Ascending aorta (tissue), 2 donors: ENCODE results near the gene RFC4. TPM values are rescaled to one million over a fixed set of nuclear protein-coding genes. Genes with fewer than 3 reads are reported as not detected.

Experiments
- DNase-seq, 2 donors: peaks; one replicate each; pipeline ENCODE4 v3.0.0-alpha.2; 2019; ENCODE audit warnings: low spot score in 2 of 2
- H3K27ac ChIP-seq, 2 donors: fragments of 200-600 bp; sonication (generic); one replicate each; pipeline ENCODE4 v1.5.1; 2016 to 2017; ENCODE audit warnings: mild to moderate bottlenecking in 1 of 2
- H3K27me3 ChIP-seq: fragments of 200-600 bp; sonication (generic); one replicate; pipeline ENCODE4 v1.5.1; 2017
- H3K36me3 ChIP-seq, 2 donors: fragments of 200-600 bp; sonication (generic); one replicate each; pipeline ENCODE4 v1.5.1; 2016
- H3K4me1 ChIP-seq, 2 donors: fragments of 200-600 bp; sonication (generic); one replicate each; pipeline ENCODE4 v1.5.1; 2016 to 2017; ENCODE audit warnings: mild to moderate bottlenecking in 1 of 2
- H3K4me3 ChIP-seq, 2 donors: fragments of 200-600 bp; sonication (generic); one replicate each; pipeline ENCODE4 v1.5.1; 2016 to 2017; ENCODE audit warnings: mild to moderate bottlenecking in 1 of 2
- H3K9me3 ChIP-seq, 2 donors: fragments of 200-600 bp; sonication (generic); one replicate each; pipeline ENCODE4 v1.5.1; 2016
- intact Hi-C: fragments of 100-400 bp; cut with DNase I; formaldehyde crosslinking; loops from one replicate; pipeline ENCODE4 v1.15.1; 2023
- total RNA-seq: library from RNA; depleted of rRNA; stranded (reverse); fragments of >200 nt; gene quantifications from one replicate; pipeline ENCODE4 v1.1.0, GENCODE V29; 2016
- TF ChIP-seq, protein P1 (sequence below), 3 experiments: fragments of 200-600 bp in 2 of 3; fragments of 450-650 bp in 1 of 3; sonication (generic) in 2 of 3; IDR thresholded peaks; one replicate each; pipeline ENCODE4 v1.5.1; 2016 to 2019; ENCODE audit warnings: antibody characterized with exemption in 3 of 3, mild to moderate bottlenecking in 1 of 3, moderate library complexity in 1 of 3

RFC4 gene
- total RNA-seq, 1 donor from 2014 or later = 23.8 TPM

DNA sequence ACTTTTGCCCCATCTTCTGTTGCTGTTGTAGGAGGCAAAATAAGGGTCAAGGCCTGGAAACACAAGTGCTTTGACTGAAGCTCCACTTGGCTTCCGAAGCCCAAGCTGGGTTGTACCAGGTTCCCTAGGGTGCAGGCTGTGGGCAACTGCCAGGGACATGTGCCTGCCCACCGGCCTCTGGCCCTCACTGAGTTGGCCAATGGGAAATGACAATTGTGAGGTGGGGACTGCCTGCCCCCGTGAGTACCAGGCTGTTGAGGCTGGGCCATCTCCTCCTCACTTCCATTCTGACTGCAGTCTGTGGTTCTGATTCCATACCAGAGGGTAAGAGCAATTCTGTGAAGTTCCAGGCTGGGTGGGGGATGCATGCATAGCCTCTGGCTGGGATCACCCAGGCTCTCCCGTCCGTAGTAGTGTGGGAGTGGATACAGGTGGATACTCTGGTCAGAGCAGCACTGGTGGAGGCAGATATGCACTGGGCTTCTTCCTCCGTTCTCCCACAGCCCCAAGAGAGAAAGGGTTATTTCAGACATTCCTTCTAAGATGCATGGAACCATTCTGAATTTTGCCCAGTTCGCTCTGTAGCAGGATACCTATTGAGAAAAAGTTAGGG is 36.2 kb upstream of the RFC4 start, which contains the start of gene ADIPOQ:
ADIPOQ (plus strand) TSS at position 285 of the 613 bp plus-strand sequence. CDS start 10,349 bp downstream, outside the sequence.
- intact Hi-C loops = no loop called here
- peaks cover 0 to 7% of the 10 kb centered on the region in 2 donors for H3K4me1 ChIP-seq

DNA sequence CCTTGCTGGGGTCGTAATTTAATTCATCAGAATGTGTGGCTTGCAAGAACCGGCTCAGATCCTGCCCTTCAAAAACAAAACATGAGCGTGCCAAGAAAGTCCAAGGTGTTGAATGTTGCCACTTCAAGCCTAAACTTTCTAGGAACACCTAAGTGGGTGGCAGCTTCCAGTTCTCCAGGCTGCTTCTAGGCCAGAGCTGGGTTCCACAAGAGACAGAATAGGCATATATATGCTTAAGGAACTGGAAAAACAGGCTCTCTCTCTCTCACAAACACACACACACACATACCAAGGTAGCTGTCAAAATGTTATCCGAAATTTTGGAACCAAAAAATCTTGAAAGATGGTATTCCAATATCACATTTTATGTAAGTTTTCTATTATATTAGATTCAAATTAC is 35.3 kb upstream of the RFC4 start:
- TF ChIP-seq, protein P1, sequence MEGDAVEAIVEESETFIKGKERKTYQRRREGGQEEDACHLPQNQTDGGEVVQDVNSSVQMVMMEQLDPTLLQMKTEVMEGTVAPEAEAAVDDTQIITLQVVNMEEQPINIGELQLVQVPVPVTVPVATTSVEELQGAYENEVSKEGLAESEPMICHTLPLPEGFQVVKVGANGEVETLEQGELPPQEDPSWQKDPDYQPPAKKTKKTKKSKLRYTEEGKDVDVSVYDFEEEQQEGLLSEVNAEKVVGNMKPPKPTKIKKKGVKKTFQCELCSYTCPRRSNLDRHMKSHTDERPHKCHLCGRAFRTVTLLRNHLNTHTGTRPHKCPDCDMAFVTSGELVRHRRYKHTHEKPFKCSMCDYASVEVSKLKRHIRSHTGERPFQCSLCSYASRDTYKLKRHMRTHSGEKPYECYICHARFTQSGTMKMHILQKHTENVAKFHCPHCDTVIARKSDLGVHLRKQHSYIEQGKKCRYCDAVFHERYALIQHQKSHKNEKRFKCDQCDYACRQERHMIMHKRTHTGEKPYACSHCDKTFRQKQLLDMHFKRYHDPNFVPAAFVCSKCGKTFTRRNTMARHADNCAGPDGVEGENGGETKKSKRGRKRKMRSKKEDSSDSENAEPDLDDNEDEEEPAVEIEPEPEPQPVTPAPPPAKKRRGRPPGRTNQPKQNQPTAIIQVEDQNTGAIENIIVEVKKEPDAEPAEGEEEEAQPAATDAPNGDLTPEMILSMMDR (IDR thresholded peaks at IDR 0.05) = no peak
- intact Hi-C loops = no loop called here
- DNase-seq = peak in 1 of 2 donors; percentile 42

More for the DNA sequence above, 36.2 kb upstream of the RFC4 start, which contains the start of gene ADIPOQ:
- Histone ChIP-seq H3K4me3 (no peak within 1 kb of the TSS), H3K9me3 (no peaks in the 10 kb centered on the region), H3K27me3 (no peaks in the 10 kb centered on the region), H3K27ac (no peak within 1 kb of the TSS), H3K36me3 (no peaks in the 10 kb centered on the region)
- TF ChIP-seq, protein P1 (IDR thresholded peaks at IDR 0.05) = no peak
- DNase-seq = peak in 1 of 2 donors; percentile 31

DNA sequence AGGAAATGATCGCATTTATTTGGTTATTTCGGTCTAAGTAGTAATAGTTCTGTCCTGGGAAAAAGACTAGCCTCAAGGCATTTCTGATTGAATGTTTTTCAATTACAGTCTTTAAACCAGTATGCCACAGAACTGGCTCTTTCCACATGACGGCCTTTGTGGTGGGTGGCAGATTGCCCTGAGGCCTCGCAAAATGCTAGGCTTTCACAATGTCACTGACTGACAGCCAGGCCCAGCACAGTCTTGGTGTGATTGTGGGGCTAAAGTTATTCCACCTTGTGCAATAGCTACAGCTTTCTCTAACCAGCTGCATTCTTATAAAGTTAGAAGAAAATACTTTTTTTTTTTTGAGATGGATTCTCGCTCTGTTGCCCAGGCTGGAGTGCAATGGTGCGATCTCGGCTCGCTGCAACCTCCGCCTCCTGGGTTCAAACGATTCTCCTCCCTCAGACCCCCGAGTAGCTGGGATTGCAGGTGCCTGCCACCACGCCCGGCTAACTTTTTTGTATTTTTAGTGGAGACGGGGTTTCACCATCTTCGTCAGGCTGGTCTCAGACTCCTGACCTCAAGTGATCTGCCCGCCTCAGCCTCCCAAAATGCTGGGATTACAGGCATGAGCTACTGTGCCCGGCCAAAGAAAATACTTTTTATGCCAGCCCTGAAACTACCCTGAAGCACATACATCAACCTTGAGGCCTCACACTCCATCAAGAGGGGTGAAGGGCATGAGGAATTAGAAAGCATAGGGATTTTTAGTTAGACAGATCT is 33.8 kb upstream of the RFC4 start:
- Histone ChIP-seq H3K4me3 (peak overlapping the region in 1 of 2 donors; percentile 5), H3K9me3 (no peaks in the 10 kb centered on the region), H3K27ac (peak overlapping the region; percentile 22 to 66), H3K4me1 (peaks cover 0 to 7% of the 10 kb centered on the region in 2 donors), H3K36me3 (no peaks in the 10 kb centered on the region), H3K27me3 (no peaks in the 10 kb centered on the region)
- peak in 1 of 2 donors; percentile 77 for DNase-seq
- intact Hi-C loops = no loop called here
- TF ChIP-seq, protein P1 (IDR thresholded peaks at IDR 0.05) = no peak

More for the DNA sequence above, 35.3 kb upstream of the RFC4 start:
- Histone ChIP-seq H3K4me3 (no peak overlapping the region), H3K36me3 (no peaks in the 10 kb centered on the region), H3K27me3 (no peaks in the 10 kb centered on the region), H3K27ac (no peak overlapping the region), H3K9me3 (no peaks in the 10 kb centered on the region), H3K4me1 (peaks cover 0 to 7% of the 10 kb centered on the region in 2 donors)

DNA sequence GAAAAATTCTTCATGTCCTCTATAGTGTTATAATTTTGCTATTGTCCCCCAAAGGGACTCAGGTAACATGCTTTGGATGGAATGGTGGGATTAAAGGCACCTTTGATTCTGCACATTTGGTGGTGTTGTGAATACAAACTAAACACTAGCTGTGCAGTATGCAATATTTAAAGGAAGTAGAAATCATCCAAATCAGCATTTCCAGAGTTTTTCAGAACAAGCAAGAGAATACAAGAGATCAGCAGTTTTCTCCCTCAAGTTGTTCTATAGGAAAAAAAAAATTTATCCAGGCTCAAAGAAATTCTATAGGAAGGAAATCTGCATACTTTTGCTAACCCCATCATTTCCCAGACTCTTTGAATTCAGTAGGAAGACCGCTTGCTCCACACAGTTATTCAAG is 26.0 kb upstream of the RFC4 start:
- Histone ChIP-seq H3K27ac (no peak overlapping the region), H3K4me3 (no peak overlapping the region), H3K27me3 (peaks cover 7% of the 10 kb centered on the region), H3K36me3 (no peaks in the 10 kb centered on the region), H3K4me1 (peaks cover 0 to 3% of the 10 kb centered on the region in 2 donors), H3K9me3 (no peaks in the 10 kb centered on the region)
- intact Hi-C loops = no loop called here
- TF ChIP-seq, protein P1 (IDR thresholded peaks at IDR 0.05) = no peak
- no peak for DNase-seq

DNA sequence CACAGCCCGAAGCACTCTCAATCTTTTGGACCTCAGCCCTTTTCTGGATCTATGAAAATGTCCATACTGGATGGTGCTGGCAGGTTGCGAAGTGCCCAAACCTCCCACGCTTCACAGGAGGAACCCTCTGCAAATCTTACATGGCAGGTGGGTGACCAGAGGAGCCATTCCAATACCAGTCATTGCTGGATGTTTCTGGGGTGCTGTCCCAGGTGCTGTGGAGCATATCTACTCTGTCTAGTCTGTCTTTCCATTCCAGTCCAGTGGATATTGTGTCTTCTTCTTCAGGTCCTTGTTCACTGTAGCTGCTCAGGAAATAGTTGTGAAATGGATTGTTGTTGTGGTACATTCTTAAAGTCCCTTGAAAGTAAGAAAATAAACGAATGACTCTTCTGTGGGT is 25.5 kb upstream of the RFC4 start:
- Histone ChIP-seq H3K27me3 (peaks cover 7% of the 10 kb centered on the region), H3K9me3 (no peaks in the 10 kb centered on the region), H3K27ac (no peak overlapping the region), H3K36me3 (no peaks in the 10 kb centered on the region), H3K4me3 (no peak overlapping the region), H3K4me1 (peaks cover 0 to 3% of the 10 kb centered on the region in 2 donors)
- intact Hi-C loops = no loop called here
- TF ChIP-seq, protein P1 (IDR thresholded peaks at IDR 0.05) = no peak
- peak in 1 of 2 donors; percentile 22 for DNase-seq
